Measurements from ENCODE around the gene GAPVD1. TPM values are rescaled to one million over a fixed set of nuclear protein-coding genes. Genes with fewer than 3 reads are reported as not detected.
A peak's percentile ranks its signal among the peaks of the same experiment; 100 is the strongest.

Gene GAPVD1
- total RNA-seq, 1 experiment from 2014 or later, result 39.5 TPM

DNA sequence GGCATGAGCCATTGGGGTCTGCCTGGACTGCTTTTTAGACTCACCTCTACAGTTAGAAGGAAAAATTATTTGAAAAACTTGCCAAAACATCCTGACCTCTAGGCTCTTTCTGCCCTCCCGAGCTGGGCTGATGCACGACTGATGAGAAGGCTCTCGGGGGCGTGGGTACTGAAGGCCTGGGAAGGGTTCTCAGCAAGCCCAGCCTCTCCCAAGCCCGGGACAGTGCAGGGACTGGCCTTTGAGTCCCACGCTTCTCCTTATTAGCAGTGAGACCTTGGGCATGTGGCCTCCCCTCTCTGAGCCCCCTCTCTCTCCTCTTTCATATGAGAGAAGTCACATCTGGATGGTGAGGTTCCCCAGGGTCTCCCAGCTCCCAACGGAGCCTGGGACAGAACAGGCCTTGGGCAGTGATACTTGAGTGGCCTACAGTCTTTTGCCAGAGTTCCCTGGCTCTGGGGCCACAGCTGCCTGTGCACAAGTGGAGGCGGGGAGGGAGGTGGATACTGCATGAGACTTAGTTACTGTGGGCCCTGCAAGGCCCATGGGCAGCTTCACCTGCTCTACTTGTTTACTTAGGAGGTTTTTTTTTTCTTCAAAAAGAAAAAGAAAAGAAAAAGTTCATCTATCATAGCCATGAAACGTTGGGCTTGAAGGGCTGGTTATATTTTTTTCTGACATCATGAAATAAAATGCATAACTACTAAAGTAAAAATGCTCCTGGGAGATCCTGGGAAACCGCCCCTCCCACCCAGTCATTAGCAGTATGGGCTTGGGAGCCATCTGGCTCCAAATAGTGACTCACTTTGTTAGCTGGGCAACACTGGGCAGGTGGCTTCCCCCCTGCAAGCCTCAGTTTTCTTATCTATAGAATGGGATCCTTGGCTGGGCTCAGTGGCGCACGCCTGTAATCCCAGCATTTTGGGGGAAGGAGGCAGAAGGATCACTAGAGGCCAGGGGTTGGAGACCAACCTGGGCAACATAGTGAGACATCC lies 139.4 kb downstream of the GAPVD1 start:
- Histone ChIP-seq H2BK12ac (ENCODE audit: insufficient read length, low read depth, low read length) (no peak overlapping the region), H2BK5ac (ENCODE audit: insufficient read length, low read length) (no peak overlapping the region), H3T11ph (ENCODE audit: low read length) (no peak overlapping the region), H4K5ac (ENCODE audit: insufficient read length, low read depth, low read length) (no peak overlapping the region), H3K4ac (ENCODE audit: low read depth, low read length) (no peak overlapping the region), H2BK15ac (ENCODE audit: low read depth, low read length) (no peak overlapping the region), H3K23me2 (ENCODE audit: insufficient read length, low read depth, low read length, poor library complexity, severe bottlenecking) (no peaks in the 10 kb centered on the region), H3K14ac (ENCODE audit: insufficient read depth, low read length) (no peak overlapping the region), H2BK120ac (ENCODE audit: low read depth, low read length, poor library complexity, severe bottlenecking) (no peak overlapping the region), H4K91ac (ENCODE audit: insufficient read length, low read depth, low read length) (no peak overlapping the region), H3K56ac (ENCODE audit: insufficient read length, low read depth, low read length) (no peak overlapping the region), H3K27ac (ENCODE audit: insufficient read length, low read depth, low read length) (no peak overlapping the region), H3K79me2 (ENCODE audit: insufficient read depth, low read length) (no peaks in the 10 kb centered on the region), H3K9ac (ENCODE audit: extremely low read depth, insufficient read length, low read length) (no peak overlapping the region), H2AK5ac (ENCODE audit: insufficient read length, low read length) (no peak overlapping the region), H4K8ac (replicated peaks; ENCODE audit: insufficient read length, low read depth, low read length) (no peak overlapping the region), H3K18ac (ENCODE audit: insufficient read length, low read depth, low read length) (no peak overlapping the region), H3K79me1 (ENCODE audit: insufficient read depth, low read depth, low read length, poor library complexity, severe bottlenecking) (no peaks in the 10 kb centered on the region), H3K23ac (ENCODE audit: insufficient read length, low read depth, low read length) (no peak overlapping the region), H3K9me3 (ENCODE audit: control insufficient read depth, low read depth, low read length) (no peaks in the 10 kb centered on the region), H4K20me1 (ENCODE audit: control insufficient read depth, insufficient read depth, insufficient read length) (no peaks in the 10 kb centered on the region), H3K27me3 (ENCODE audit: insufficient read depth, low read length) (no peaks in the 10 kb centered on the region), H2AFZ (ENCODE audit: low read length) (no peak overlapping the region), H3K4me1 (ENCODE audit: insufficient read depth, low read length) (no peaks in the 10 kb centered on the region), H3K4me2 (ENCODE audit: insufficient read depth, insufficient read length, low read length) (no peak overlapping the region), H2BK20ac (ENCODE audit: low read depth, low read length, poor library complexity, severe bottlenecking) (no peak overlapping the region)
- DNase-seq, result peak; percentile 29
- peaks cover 2% of the 10 kb centered on the region for H3K27me3 Mint-ChIP-seq (ENCODE audit: low read depth)
- H3K9me3 Mint-ChIP-seq, result no peaks in the 10 kb centered on the region
- no peak overlapping the region for H3K27ac Mint-ChIP-seq
- H3K4me3 Mint-ChIP-seq, result no peak overlapping the region
- no peaks in the 10 kb centered on the region; a peak in 1 of 7 replicates for H3K36me3 Mint-ChIP-seq (ENCODE audit: insufficient read depth in 1 of 3, low read depth in 3 of 3)
- TF ChIP-seq CTCF (conservative IDR thresholded peaks at IDR 0.05), result no peak
- H3K4me1 Mint-ChIP-seq, result peaks cover 3 to 6% of the 10 kb centered on the region in 2 experiments; a peak in 3 of 4 replicates
- no CpG with 5 or more reads among the region's 12 CpGs for WGBS (ENCODE audit: extremely low coverage, insufficient read length, low lambda C conversion rate)

Measured in H9 (cell line).